ENCODE data around the gene LIMS1. TPM values are rescaled to one million over a fixed set of nuclear protein-coding genes. Genes with fewer than 3 reads are reported as not detected.

Gene LIMS1
- total and polyA plus RNA-seq, 2 of the 13 experiments (the other 11 are each of a cell fraction or from before 2014, with no cell fraction given): 38.3 to 49.6 TPM

GRCh38 chr2:108594132-108594981 lies 60.1 kb downstream of the LIMS1 start:
- Histone ChIP-seq H3K27ac (ENCODE audit: extremely low read length, insufficient read depth, low read length) (peak overlapping the region; percentile 2), H4K20me1 (ENCODE audit: insufficient read depth, low read length) (no peaks in the 10 kb centered on the region), H3K9me3 (ENCODE audit: low read length) (no peaks in the 10 kb centered on the region), H3K4me2 (ENCODE audit: low read depth, low read length) (no peak overlapping the region), H3K79me2 (ENCODE audit: insufficient read depth, low read length) (peaks cover 55% of the 10 kb centered on the region), H2AFZ (ENCODE audit: low read length) (no peak overlapping the region), H3K27me3 (ENCODE audit: control insufficient read depth in 1 of 2, insufficient read depth in 2 of 2, low read length in 2 of 2) (no peaks in the 10 kb centered on the region), H3K4me1 (ENCODE audit: insufficient read depth, low read length) (peaks cover 43% of the 10 kb centered on the region), H3K9ac (ENCODE audit: insufficient read depth, low read depth, low read length) (no peak overlapping the region), H3K4me3 (replicated peaks in 1 of 3; ENCODE audit: insufficient read depth in 1 of 3, low read depth in 2 of 3, low read length in 3 of 3) (no peak overlapping the region), H3K36me3 (replicated peaks in 1 of 2; ENCODE audit: control insufficient read depth in 1 of 2, insufficient read depth in 2 of 2, low read length in 2 of 2) (no peaks in the 10 kb centered on the region)
- FAIRE-seq (no peak), DNase-seq (ENCODE audit: low spot score) (peak; percentile 57), ATAC-seq (no peak)
- intact Hi-C loops (cut with micrococcal nuclease; ENCODE audit: unreplicated experiment) (no loop called here), in situ Hi-C loops (cut with HindIII; ENCODE audit: extremely low pct_ligation_motif_present, low pct_unique_long_range_greater_than_20kb) (loop anchor here (25.0 kb wide), 1 partner anchor 382 kb away; no protein-coding TSS in a partner anchor)
- BruUV-seq (replicated peaks): no TSS peak
- WGBS (ENCODE audit: low lambda C conversion rate): 69% methylated on average over 7 of the region's 7 CpGs
- ChIA-PET POLR2A (interaction anchor here (0.6 kb wide), 1 partner anchor 122 kb away, joined by 3 read pairs; no protein-coding TSS in a partner anchor), CTCF (ENCODE audit: low intra/inter-chr PET ratio, low total read pairs) (no interaction called here)
- no peak for TF ChIP-seq ZNF644 (CRISPR knock-in tag; IDR thresholded peaks at IDR 0.05; ENCODE audit: low read depth)
- no peak for TF ChIP-seq YY1 (IDR thresholded peaks at IDR 0.05; ENCODE audit: insufficient read depth, insufficient replicate concordance, low read depth, low read length)
- TF ChIP-seq, protein P1, sequence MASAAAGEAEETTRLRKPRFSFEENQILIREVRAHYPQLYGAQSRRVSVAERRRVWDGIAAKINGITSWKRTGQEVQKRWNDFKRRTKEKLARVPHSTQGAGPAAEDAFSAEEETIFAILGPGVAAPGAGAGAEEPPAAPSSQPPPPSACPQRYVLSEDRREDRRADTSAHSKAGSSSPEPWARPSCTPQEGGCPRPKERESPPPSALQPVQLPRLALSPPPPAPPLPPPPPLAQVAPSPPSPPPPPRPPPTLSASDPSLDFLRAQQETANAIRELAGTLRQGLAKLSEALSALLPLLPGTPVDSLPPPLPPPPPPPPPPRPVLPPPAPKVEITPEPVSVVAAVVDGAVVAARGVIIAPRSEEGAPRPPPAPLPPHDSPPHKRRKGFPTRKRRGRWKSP (CRISPR knock-in tag; IDR thresholded peaks at IDR 0.05): no peak
- TF ChIP-seq ZNF775 (CRISPR knock-in tag; IDR thresholded peaks at IDR 0.05; ENCODE audit: borderline replicate concordance): no peak
- TF ChIP-seq, protein P2, sequence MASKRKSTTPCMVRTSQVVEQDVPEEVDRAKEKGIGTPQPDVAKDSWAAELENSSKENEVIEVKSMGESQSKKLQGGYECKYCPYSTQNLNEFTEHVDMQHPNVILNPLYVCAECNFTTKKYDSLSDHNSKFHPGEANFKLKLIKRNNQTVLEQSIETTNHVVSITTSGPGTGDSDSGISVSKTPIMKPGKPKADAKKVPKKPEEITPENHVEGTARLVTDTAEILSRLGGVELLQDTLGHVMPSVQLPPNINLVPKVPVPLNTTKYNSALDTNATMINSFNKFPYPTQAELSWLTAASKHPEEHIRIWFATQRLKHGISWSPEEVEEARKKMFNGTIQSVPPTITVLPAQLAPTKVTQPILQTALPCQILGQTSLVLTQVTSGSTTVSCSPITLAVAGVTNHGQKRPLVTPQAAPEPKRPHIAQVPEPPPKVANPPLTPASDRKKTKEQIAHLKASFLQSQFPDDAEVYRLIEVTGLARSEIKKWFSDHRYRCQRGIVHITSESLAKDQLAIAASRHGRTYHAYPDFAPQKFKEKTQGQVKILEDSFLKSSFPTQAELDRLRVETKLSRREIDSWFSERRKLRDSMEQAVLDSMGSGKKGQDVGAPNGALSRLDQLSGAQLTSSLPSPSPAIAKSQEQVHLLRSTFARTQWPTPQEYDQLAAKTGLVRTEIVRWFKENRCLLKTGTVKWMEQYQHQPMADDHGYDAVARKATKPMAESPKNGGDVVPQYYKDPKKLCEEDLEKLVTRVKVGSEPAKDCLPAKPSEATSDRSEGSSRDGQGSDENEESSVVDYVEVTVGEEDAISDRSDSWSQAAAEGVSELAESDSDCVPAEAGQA (IDR thresholded peaks at IDR 0.05; ENCODE audit: low read depth): no peak
- TF ChIP-seq, protein P2 (CRISPR knock-in tag; IDR thresholded peaks at IDR 0.05; ENCODE audit: borderline replicate concordance): no peak
- TF ChIP-seq, protein P3, sequence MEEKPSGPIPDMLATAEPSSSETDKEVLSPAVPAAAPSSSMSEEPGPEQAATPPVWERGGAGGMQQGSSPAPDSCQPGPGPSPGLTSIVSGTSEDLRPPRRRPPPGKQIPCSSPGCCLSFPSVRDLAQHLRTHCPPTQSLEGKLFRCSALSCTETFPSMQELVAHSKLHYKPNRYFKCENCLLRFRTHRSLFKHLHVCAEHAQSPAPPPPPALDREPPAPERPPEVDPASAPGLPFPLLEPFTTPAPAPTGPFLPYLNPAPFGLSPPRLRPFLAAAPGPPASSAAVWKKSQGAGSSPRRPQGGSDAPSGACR (CRISPR knock-in tag; IDR thresholded peaks at IDR 0.05): no peak
- no peak for TF ChIP-seq MAFF (IDR thresholded peaks at IDR 0.05; ENCODE audit: low read depth, low read length)
- TF ChIP-seq, protein P4, sequence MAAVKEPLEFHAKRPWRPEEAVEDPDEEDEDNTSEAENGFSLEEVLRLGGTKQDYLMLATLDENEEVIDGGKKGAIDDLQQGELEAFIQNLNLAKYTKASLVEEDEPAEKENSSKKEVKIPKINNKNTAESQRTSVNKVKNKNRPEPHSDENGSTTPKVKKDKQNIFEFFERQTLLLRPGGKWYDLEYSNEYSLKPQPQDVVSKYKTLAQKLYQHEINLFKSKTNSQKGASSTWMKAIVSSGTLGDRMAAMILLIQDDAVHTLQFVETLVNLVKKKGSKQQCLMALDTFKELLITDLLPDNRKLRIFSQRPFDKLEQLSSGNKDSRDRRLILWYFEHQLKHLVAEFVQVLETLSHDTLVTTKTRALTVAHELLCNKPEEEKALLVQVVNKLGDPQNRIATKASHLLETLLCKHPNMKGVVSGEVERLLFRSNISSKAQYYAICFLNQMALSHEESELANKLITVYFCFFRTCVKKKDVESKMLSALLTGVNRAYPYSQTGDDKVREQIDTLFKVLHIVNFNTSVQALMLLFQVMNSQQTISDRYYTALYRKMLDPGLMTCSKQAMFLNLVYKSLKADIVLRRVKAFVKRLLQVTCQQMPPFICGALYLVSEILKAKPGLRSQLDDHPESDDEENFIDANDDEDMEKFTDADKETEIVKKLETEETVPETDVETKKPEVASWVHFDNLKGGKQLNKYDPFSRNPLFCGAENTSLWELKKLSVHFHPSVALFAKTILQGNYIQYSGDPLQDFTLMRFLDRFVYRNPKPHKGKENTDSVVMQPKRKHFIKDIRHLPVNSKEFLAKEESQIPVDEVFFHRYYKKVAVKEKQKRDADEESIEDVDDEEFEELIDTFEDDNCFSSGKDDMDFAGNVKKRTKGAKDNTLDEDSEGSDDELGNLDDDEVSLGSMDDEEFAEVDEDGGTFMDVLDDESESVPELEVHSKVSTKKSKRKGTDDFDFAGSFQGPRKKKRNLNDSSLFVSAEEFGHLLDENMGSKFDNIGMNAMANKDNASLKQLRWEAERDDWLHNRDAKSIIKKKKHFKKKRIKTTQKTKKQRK (IDR thresholded peaks at IDR 0.05; ENCODE audit: low read length): no peak
- TF ChIP-seq HOXD1 (CRISPR knock-in tag; IDR thresholded peaks at IDR 0.05): no peak
- no peak for TF ChIP-seq NONO (IDR thresholded peaks at IDR 0.05)
- TF ChIP-seq NONO (CRISPR knock-in tag; conservative IDR thresholded peaks at IDR 0.05): no peak
